CD4-positive, alpha-beta T cell (primary cell): Measurements from ENCODE around the gene MTHFD2L. TPM values are rescaled to one million over a fixed set of nuclear protein-coding genes. Genes with fewer than 3 reads are reported as not detected.
A peak's percentile ranks its signal among the peaks of the same experiment; 100 is the strongest.

ENCODE experiments used
- ATAC-seq: fragments of 200-7000 bp; cut with Tn5 transposase; one replicate; pipeline ENCODE4 v1.10.0; 2022; ENCODE audit warnings: mild to moderate bottlenecking; ENCODE audit not compliant: poor library complexity
- CTCF ChIA-PET: fragments of 350-600 bp; sonication (Branson Sonifier 250); formaldehyde crosslinking; loops from one replicate; lab custom pipeline; 2021; ENCODE audit warnings: antibody characterized with exemption, inconsistent platforms; lab: Charles Lee
- POLR2A ChIA-PET: fragments of 350-600 bp; sonication (Branson Sonifier 250); formaldehyde crosslinking; loops from one replicate; lab custom pipeline; 2021; ENCODE audit warnings: antibody characterized with exemption, inconsistent platforms; lab: Charles Lee
- DNase-seq, 14 experiments: peaks; one replicate each; pipeline ENCODE4 v3.0.0-alpha.2; 2013 to 2020; ENCODE audit warnings: mixed read lengths in 2 of 14
- H3K27ac ChIP-seq, 2 donors: one replicate each; pipeline versions ENCODE4 v1.5.1 to v1.7.0; 2013; ENCODE audit warnings: low read length in 2 of 2, low read depth in 1 of 2, mild to moderate bottlenecking in 1 of 2
- H3K27me3 ChIP-seq, 2 experiments: 1 replicate in 1 of 2; 2 replicates in 1 of 2; pipeline versions ENCODE4 v1.6.1 to v1.7.0; 2013; ENCODE audit warnings: low read length in 2 of 2, control low read depth in 1 of 2, mild to moderate bottlenecking in 1 of 2, moderate library complexity in 1 of 2; ENCODE audit not compliant: insufficient read depth in 2 of 2, control insufficient read depth in 1 of 2
- H3K36me3 ChIP-seq: one replicate; pipeline ENCODE4 v1.6.1; 2013; ENCODE audit warnings: low read length, control low read depth; ENCODE audit not compliant: insufficient read depth
- H3K4me1 ChIP-seq: one replicate; pipeline ENCODE4 v1.6.1; 2013; ENCODE audit warnings: low read length, control low read depth; ENCODE audit not compliant: insufficient read depth
- H3K4me3 ChIP-seq: one replicate; pipeline ENCODE4 v1.5.1; 2013; ENCODE audit warnings: mild to moderate bottlenecking, low read length, moderate library complexity
- H3K9me3 ChIP-seq, 2 experiments: 1 replicate in 1 of 2; 2 replicates in 1 of 2; pipeline versions ENCODE4 v1.6.1 to v1.7.0; 2013; ENCODE audit warnings: low read length in 2 of 2, mild to moderate bottlenecking in 2 of 2, control low read depth in 1 of 2, moderate library complexity in 1 of 2; ENCODE audit not compliant: control insufficient read depth in 1 of 2, insufficient read depth in 1 of 2
- H3K27ac Mint-ChIP-seq: one replicate; pipeline ENCODE4 v1.8.0; 2020; ENCODE audit warnings: mixed read lengths
- H3K27me3 Mint-ChIP-seq: one replicate; pipeline ENCODE4 v1.8.0; 2021; ENCODE audit warnings: mixed read lengths
- H3K36me3 Mint-ChIP-seq: one replicate; pipeline ENCODE4 v1.8.0; 2021; ENCODE audit warnings: low read depth, mixed read lengths
- H3K4me1 Mint-ChIP-seq: one replicate; pipeline ENCODE4 v1.8.0; 2021; ENCODE audit warnings: low read depth, mixed read lengths
- H3K4me3 Mint-ChIP-seq: one replicate; pipeline ENCODE4 v1.8.0; 2020; ENCODE audit warnings: mild to moderate bottlenecking, mixed read lengths
- H3K9me3 Mint-ChIP-seq: one replicate; pipeline ENCODE4 v1.8.0; 2020; ENCODE audit warnings: mixed read lengths
- intact Hi-C, 2 experiments: fragments of 100-400 bp; cut with DNase I in 1 of 2; cut with micrococcal nuclease in 1 of 2; formaldehyde crosslinking; loops; one replicate each; pipeline versions ENCODE4 v1.15.1 to v1.9.0; 2023 to 2025; cut with DNase I, micrococcal nuclease
- total RNA-seq, 174 experiments: library from RNA in 2 of 174; stranded (reverse) in 2 of 174; gene quantifications; one replicate each; pipeline ENCODE4 v1.2.3 and lab custom pipeline; 2021 to 2026
- TF ChIP-seq, protein P1 (sequence below): fragments of 200-600 bp; IDR thresholded peaks from one replicate; pipeline ENCODE4 v1.8.0; 2022; ENCODE audit warnings: antibody characterized with exemption, mild to moderate bottlenecking

MTHFD2L gene
- total RNA-seq, 2 experiments from 2014 or later = 13.7 to 14.4 TPM

GRCh38 chr4:74148205-74148604, 9.7 kb upstream of the MTHFD2L start:
- Histone ChIP-seq H3K36me3 (no peaks in the 10 kb centered on the region), H3K27ac (no peak overlapping the region), H3K9me3 (peaks cover 0 to 7% of the 10 kb centered on the region in 2 experiments), H3K4me1 (no peaks in the 10 kb centered on the region), H3K27me3 (peaks cover 0 to 3% of the 10 kb centered on the region in 2 experiments), H3K4me3 (no peak overlapping the region)
- Mint-ChIP-seq H3K9me3 (no peaks in the 10 kb centered on the region), H3K36me3 (no peaks in the 10 kb centered on the region), H3K4me1 (no peaks in the 10 kb centered on the region), H3K27me3 (peaks cover 43% of the 10 kb centered on the region), H3K27ac (no peak overlapping the region), H3K4me3 (no peak overlapping the region)
- TF ChIP-seq, protein P1, sequence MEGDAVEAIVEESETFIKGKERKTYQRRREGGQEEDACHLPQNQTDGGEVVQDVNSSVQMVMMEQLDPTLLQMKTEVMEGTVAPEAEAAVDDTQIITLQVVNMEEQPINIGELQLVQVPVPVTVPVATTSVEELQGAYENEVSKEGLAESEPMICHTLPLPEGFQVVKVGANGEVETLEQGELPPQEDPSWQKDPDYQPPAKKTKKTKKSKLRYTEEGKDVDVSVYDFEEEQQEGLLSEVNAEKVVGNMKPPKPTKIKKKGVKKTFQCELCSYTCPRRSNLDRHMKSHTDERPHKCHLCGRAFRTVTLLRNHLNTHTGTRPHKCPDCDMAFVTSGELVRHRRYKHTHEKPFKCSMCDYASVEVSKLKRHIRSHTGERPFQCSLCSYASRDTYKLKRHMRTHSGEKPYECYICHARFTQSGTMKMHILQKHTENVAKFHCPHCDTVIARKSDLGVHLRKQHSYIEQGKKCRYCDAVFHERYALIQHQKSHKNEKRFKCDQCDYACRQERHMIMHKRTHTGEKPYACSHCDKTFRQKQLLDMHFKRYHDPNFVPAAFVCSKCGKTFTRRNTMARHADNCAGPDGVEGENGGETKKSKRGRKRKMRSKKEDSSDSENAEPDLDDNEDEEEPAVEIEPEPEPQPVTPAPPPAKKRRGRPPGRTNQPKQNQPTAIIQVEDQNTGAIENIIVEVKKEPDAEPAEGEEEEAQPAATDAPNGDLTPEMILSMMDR = no peak
- DNase-seq = no peak
- ChIA-PET POLR2A (no interaction called here), CTCF (no interaction called here)
- intact Hi-C loops = no loop called here
- no peak for ATAC-seq

DNA sequence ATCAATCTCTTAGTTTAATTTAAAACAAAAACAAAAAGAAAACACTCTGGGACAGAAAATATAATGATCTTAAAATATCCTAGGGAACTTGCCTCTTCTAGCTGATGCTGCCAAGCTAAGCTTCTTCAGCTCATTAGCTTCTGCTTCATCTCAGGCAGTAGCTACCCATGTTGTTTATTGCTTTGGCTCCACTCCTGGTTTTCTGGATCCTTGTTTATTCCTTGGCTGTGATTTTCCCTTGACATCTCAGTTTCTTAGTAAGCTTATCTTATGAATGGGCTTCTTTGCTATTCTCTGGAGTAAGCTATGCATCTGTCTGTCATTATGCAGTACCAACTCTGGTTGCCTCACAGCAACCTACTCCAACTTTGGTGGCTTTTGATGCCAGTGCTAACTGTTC, 5.1 kb upstream of the MTHFD2L start:
- CTCF ChIA-PET = no interaction called here
- Mint-ChIP-seq H3K4me1 (no peaks in the 10 kb centered on the region), H3K4me3 (no peak overlapping the region), H3K27me3 (peaks cover 16% of the 10 kb centered on the region), H3K9me3 (no peaks in the 10 kb centered on the region), H3K36me3 (no peaks in the 10 kb centered on the region), H3K27ac (no peak overlapping the region)
- TF ChIP-seq, protein P1 = no peak
- H3K36me3 ChIP-seq = no peaks in the 10 kb centered on the region
- ATAC-seq (no peak), DNase-seq (no peak)
- peaks cover 6% of the 10 kb centered on the region for H3K4me1 ChIP-seq
- peaks cover 0 to 3% of the 10 kb centered on the region in 2 experiments for H3K27me3 ChIP-seq
- H3K4me3 ChIP-seq = no peak overlapping the region
- no peaks in the 10 kb centered on the region for H3K9me3 ChIP-seq
- intact Hi-C loops = loop anchor here in 1 of 2 experiments (5.0 kb wide), 1 partner anchor 294 kb away; the partner anchor contains the start of gene AREG
- POLR2A ChIA-PET = no interaction called here
- no peak overlapping the region for H3K27ac ChIP-seq

- intact Hi-C loops = loop anchor here in 1 of 2 experiments (5.0 kb wide), 1 partner anchor 899 kb away; the partner anchor contains the start of gene ANKRD17
- DNase-seq (no peak), ATAC-seq (no peak)
- H3K4me1 Mint-ChIP-seq = peaks cover 25% of the 10 kb centered on the region
- peak overlapping the region; percentile 81 for H3K4me3 Mint-ChIP-seq
- Histone ChIP-seq H3K27me3 (no peaks in the 10 kb centered on the region), H3K4me1 (peaks cover 14% of the 10 kb centered on the region), H3K4me3 (no peak overlapping the region), H3K36me3 (peaks cover 1% of the 10 kb centered on the region), H3K27ac (no peak overlapping the region), H3K9me3 (no peaks in the 10 kb centered on the region)
- TF ChIP-seq, protein P1 = no peak
- CTCF ChIA-PET = no interaction called here
- POLR2A ChIA-PET = no interaction called here
- H3K36me3 Mint-ChIP-seq = peaks cover 25% of the 10 kb centered on the region
- H3K9me3 Mint-ChIP-seq = no peaks in the 10 kb centered on the region
- no peak overlapping the region for H3K27ac Mint-ChIP-seq
- H3K27me3 Mint-ChIP-seq = no peaks in the 10 kb centered on the region
Observed at GRCh38 chr4:74156521-74156920, 1.4 kb upstream of the MTHFD2L start.
